GM19324 (cell line): ENCODE measurements around the gene CHRNA3.
"Not testable (repeated sequence)": the region's sequence is repeated elsewhere in the genome, so short reads cannot be mapped to it uniquely, and the experiment has no call there.

Source experiments
- ATAC-seq: cut with Tn5 transposase; IDR thresholded peaks from one replicate; pipeline ENCODE4 v1.9.1; 2021; ENCODE audit warnings: mild to moderate bottlenecking, moderate library complexity; ENCODE audit not compliant: unreplicated experiment, low FRiP score

The CHRNA3 gene

DNA sequence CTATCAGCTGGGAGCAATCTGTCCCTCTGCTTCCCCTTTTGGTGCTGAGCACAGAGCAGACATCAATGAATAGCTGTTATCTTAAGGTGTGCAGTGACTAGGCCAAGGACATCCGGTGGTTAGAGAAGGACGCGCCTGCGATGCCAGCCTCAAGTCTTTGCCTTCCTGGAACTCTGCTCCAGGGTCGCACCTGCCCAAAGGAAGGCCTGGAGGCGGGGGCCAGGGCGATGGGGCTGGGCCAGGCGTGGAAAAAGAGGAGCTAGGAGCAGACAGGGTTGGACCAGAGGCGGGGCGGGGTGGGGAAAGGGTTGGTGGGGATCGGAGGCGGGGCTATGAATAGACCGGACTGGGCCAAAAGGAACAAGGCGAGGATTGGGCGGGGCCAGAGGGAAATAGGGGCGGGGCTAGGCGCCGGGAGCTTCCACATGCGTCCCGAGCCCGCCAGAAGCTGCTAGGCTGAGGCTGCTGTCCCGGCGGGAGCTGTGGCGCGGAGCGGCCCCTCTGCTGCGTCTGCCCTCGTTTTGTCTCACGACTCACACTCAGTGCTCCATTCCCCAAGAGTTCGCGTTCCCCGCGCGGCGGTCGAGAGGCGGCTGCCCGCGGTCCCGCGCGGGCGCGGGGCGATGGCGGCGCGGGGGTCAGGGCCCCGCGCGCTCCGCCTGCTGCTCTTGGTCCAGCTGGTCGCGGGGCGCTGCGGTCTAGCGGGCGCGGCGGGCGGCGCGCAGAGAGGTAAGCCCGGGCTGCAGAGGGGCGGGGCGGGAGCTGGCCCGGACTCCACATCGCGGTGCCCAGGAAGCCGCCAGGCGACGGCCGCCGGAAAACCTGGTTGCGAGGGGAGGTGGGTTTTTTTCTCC is 55.5 kb downstream of the CHRNA3 start, which contains the start of gene CHRNA5:
CHRNA5 (plus strand) TSS at position 424 of the 854 bp plus-strand sequence; CDS start at position 624, 200 bp downstream.
- ATAC-seq, result peak; percentile 86

DNA sequence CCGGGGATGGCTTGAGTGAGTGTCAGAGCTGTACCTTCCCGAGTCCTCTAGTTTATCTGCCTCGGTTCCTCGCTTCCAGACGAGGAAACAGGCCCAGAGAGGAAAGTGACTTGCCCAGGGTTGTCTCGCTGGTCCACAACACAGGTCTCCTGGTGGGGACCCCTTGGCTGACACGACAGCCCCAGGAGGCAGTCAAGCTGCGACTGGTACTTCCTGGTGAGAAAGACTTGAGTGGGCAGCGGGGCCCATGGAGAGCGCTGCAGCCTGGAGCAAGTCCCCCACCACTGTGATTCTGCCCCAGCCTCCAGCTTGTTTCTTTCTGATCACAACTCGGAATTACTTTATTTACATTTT is 56.1 kb downstream of the CHRNA3 start:
- ATAC-seq, result peak; percentile 4

- ATAC-seq, result no peak
Observed at GRCh38 chr15:78563092-78563491, 57.7 kb downstream of the CHRNA3 start.

DNA sequence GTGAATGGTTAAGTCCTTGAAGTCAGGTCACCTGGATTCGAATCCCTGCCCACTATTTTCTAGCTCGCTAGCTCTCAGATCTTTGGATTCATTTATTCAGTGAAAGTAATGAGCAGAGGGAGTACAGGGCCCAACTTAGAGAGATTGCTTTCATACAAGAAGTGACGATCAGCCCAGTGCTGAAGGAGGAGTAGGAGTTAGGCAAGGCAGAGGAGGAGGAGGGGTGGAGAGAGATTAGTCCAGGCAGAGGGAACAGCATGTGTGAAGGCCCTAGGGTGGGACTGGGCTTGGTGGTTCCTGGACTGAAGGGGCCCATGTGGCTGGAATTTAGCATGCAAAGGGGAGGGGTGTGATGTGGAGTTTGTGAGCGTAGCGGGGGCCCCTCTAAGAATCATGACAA is 59.3 kb downstream of the CHRNA3 start:
- no peak for ATAC-seq

GRCh38 chr15:78560201-78560600 is 60.6 kb downstream of the CHRNA3 start:
- not testable (repeated sequence) for ATAC-seq

DNA sequence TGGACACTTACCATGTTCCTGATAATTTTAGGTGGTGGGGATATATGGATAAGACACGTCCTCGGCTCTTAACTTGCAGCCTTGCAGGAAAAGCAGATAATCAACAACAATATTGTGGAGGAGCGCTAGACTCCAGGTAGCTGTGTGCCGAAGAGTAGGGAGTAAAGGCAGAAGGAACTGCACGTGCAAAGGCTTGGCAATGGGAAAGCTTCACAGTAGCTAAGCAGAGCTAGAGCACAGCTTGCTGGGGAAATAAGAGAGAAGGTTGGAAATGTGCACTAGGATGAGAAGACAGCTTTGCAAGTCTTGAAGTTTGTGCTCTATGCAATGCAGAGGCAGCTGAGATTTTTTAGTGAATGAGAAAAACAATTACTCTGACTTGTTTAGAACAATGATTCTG is 68.2 kb downstream of the CHRNA3 start:
- no peak for ATAC-seq

DNA sequence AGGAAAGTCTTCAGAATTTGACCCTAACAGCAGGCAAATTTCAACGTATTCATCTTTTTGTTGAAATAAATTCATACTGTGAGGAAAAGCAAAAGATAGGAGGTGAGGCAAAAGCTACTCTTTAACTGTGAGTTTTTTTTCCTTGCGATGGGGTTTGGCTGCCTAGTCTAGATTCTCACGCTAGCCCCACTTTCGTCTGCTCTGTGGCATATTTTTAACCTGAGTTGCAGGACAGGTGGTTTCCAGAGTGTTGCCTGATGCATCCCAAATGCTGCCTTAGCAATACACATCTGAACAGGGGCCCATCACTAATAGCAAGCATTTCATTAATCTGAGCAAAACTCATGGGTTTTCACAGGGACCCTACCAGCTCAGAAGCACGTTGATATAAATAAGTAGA is 68.9 kb downstream of the CHRNA3 start:
- ATAC-seq, result no peak

GRCh38 chr15:78550815-78551214 is 70.0 kb downstream of the CHRNA3 start:
- no peak for ATAC-seq

DNA sequence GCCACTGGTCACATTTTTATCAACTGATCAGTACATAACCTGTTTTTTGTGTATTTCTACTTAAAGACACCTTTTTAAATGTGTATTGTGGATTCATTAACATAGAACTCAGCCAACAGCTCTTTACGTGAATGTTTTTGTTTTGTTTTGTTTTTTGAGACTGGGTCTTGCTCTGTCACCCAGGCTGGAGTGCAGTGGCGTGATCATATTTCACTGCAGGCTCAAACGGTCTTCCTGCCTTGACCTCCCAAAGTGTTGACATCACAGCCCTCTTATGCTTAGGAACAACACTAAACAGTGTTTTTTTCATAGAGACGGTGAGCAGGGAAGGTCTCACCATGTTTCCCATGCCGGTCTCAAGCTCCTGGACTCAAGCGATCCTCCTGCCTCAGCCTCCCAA is 70.6 kb downstream of the CHRNA3 start:
- no peak for ATAC-seq
